Esophagus muscularis mucosa (tissue), 3 donors: ENCODE measurements around the gene PIEZO1.

Source experiments
- CTCF ChIP-seq, 3 experiments: fragments of 200-600 bp in 2 of 3; fragments of 450-650 bp in 1 of 3; sonication (generic) in 2 of 3; IDR thresholded peaks; one replicate each; pipeline ENCODE4 v1.5.1; 2017 to 2019; ENCODE audit warnings: antibody characterized with exemption in 3 of 3, mild to moderate bottlenecking in 2 of 3, moderate library complexity in 1 of 3
- POLR2AphosphoS5 ChIP-seq, 2 donors: sonication (generic); formaldehyde crosslinking; IDR thresholded peaks; one replicate each; pipeline ENCODE4 v1.6.1; 2017; ENCODE audit warnings: antibody characterized with exemption in 2 of 2

- TF ChIP-seq CTCF (IDR thresholded peaks at IDR 0.05) (no peak), POLR2AphosphoS5 (IDR thresholded peaks at IDR 0.05) (no peak)
Measured at GRCh38 chr16:88724855-88725555, 60.0 kb downstream of the PIEZO1 start.
